IPS-NIHi11 (cell line): ENCODE measurements around the gene DCTN4.

Experiments used
- DNase-seq: peaks from one replicate; pipeline ENCODE4 v3.0.0; 2012; ENCODE audit warnings: mixed read lengths, low spot score

Gene DCTN4

DNA sequence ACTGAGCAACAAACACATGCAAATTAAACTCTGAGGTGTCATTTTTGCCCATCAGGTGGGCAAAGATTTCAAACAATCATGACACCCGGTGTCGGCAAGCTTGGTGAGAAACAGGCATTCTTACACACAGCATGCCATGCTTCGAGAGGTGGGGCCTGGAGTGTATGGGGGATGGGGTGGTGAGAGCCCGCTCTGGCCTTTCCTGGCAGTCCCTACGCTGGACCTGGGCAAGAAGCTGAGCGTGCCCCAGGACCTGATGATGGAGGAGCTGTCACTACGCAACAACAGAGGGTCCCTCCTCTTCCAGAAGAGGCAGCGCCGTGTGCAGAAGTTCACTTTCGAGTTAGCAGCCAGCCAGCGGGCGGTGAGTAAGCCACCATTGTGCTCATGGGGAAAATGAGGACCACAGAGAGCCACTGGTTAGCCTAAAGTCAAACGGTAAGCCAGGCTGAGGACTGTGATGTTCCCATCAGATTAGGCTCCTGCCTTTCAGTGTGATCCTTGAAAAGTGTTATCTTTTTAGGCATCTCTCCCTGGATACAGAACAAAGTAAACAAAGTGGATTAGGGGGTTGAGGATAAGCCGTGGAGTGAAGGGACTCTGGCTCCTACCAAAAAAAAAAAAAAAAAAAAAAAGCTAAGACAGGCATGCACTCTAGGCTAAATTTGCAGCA is 88.4 kb downstream of the DCTN4 start:
- DNase-seq, result no peak

DNA sequence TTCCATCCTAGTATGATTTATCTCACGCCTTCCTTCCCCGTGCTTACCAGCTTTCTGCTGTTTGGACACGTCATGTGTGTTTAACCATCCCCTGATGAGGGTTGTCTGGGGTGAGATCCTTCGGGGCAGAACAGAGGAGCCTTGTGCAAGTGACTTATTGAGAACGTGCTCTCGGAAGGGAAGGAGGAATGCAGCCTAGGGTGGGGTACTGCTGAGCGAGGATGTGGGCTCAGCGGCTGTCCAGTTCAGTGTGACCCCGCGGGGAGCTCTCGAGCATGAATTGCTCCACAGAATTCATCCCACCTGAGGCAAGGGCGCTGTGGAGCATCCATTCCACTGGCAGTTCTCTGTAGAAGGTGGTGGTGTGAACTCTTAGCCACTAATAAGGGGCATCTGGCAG is 93.8 kb downstream of the DCTN4 start:
- DNase-seq, result no peak

DNA sequence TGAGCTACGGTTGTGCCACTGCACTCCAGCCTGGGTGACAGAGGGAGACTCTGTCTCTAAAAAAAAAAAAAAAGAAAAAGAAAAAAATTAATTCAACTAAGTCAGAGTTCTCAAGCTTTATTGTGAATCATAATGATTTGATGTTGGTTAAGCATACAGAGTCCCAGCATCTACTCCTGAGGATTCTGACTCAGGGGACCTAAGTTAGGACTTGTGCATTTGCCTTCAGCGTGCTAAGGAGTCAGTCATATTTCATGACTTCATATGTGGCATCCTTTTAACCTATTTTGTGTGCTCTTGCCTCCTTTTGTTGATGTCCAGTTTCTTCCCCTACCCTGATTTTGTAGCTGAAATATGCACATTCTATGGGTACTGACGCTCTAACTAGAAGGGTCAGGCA is 94.9 kb downstream of the DCTN4 start:
- DNase-seq, result no peak

- DNase-seq, result no peak
Observed at GRCh38 chr5:150662731-150663516, 95.9 kb downstream of the DCTN4 start.

- no peak for DNase-seq
Observed at GRCh38 chr5:150661821-150662596, 96.8 kb downstream of the DCTN4 start.

GRCh38 chr5:150661086-150661485 is 97.7 kb downstream of the DCTN4 start, which contains the start of gene MYOZ3:
Gene MYOZ3, plus strand, starts transcription at chr5:150661251. Its CDS starts 1,691 bp downstream, at chr5:150662942.
- no peak for DNase-seq

DNA sequence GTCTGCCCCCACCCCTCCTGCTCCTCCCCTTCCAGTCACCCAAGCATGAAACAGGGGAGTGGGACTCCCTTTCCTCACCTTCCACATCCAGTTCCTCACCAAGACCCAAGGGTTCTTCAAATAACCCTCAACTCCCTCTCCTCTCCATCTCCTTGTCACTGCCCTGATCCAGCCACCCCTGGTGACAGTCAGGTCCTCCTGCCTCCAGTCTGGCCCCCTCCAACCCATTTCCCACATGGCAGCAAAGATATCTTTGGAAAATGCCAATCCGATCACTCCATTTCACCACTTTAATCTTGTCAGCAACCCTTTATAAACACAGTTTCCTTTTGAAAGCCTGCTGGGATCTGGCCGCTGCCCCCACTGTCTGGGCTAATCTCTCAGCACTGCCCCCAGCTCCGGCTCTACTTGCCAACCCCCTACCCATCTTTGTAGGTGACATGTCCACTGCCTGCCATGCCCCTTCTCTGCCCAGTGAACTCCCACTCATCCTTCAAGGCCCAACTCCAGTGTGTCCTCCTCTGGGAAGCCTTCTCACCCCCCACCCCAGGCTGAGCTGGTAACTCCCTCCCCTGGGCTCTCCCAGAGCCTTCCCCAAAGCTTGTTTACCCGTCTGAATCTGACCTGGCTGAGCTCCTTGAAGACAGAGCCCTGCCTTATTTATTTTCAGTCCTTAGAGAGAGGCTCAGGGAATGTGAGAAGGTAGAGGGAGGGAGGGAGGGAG is 98.5 kb downstream of the DCTN4 start:
- no peak for DNase-seq

GRCh38 chr5:150659360-150660107 is 99.3 kb downstream of the DCTN4 start:
- DNase-seq, result no peak

GRCh38 chr5:150658699-150659265 is 100.0 kb downstream of the DCTN4 start:
- no peak for DNase-seq
